BLaER1 treated with 17β-estradiol and CSF1 and Interleukin-3, amounts not matched to agents 10 nM and 100 nM (cell line): ENCODE results near the gene WNT1.

ENCODE experiments used
- H3K27ac ChIP-seq, 11 experiments: shearing (Covaris generic); formaldehyde crosslinking; 2 replicates each; pipeline ENCODE4 v1.8.1; 2022
- H3K27me3 ChIP-seq, 11 experiments: shearing (Covaris generic); formaldehyde crosslinking; 2 replicates each; pipeline ENCODE4 v1.8.1; 2022
- H3K36me3 ChIP-seq, 11 experiments: shearing (Covaris generic); formaldehyde crosslinking; 2 replicates each; pipeline ENCODE4 v1.8.1; 2022
- H3K4me1 ChIP-seq, 10 experiments: shearing (Covaris generic); formaldehyde crosslinking; 2 replicates each; pipeline ENCODE4 v1.8.1; 2022
- H3K4me2 ChIP-seq, 11 experiments: shearing (Covaris generic); formaldehyde crosslinking; 2 replicates each; pipeline ENCODE4 v1.8.1; 2022
- H3K4me3 ChIP-seq, 10 experiments: shearing (Covaris generic); formaldehyde crosslinking; 2 replicates each; pipeline ENCODE4 v1.8.1; 2022
- H3K9ac ChIP-seq, 11 experiments: shearing (Covaris generic); formaldehyde crosslinking; 2 replicates each; pipeline ENCODE4 v1.8.1; 2022
- H3K9me3 ChIP-seq, 11 experiments: shearing (Covaris generic); formaldehyde crosslinking; replicated peaks in 1 of 11; 2 replicates each; pipeline ENCODE4 v1.8.1; 2022
- H4K20me1 ChIP-seq, 11 experiments: shearing (Covaris generic); formaldehyde crosslinking; 2 replicates each; pipeline ENCODE4 v1.8.1; 2022
- Cebpa-rat ChIP-seq, 11 experiments: shearing (Covaris generic); IDR thresholded peaks; 2 replicates each; pipeline ENCODE4 v1.8.1; 2022

WNT1 gene

GRCh38 chr12:48997719-48998496, 19.8 kb downstream of the WNT1 start:
- Histone ChIP-seq H3K9me3 (no peaks in the 10 kb centered on the region), H3K27ac (peak overlapping the region in 3 of 11 experiments; percentile 3 to 54 (median 35); a peak in 5 of 22 replicates), H3K27me3 (peaks cover 70 to 85% (median 78%) of the 10 kb centered on the region in 11 experiments), H3K4me3 (peak overlapping the region; percentile 48 to 71 (median 59)), H3K9ac (peak overlapping the region; percentile 12 to 78 (median 67); a peak in 20 of 22 replicates), H3K36me3 (peaks cover 13 to 28% (median 19%) of the 10 kb centered on the region in 11 experiments), H3K4me2 (peak overlapping the region; percentile 92 to 100 (median 97)), H4K20me1 (peaks cover 0 to 49% (median 13%) of the 10 kb centered on the region in 11 experiments; a peak in 13 of 22 replicates), H3K4me1 (peaks cover 46 to 61% (median 55%) of the 10 kb centered on the region in 10 experiments)
- no peak for TF ChIP-seq Cebpa-rat (IDR thresholded peaks at IDR 0.05)

DNA sequence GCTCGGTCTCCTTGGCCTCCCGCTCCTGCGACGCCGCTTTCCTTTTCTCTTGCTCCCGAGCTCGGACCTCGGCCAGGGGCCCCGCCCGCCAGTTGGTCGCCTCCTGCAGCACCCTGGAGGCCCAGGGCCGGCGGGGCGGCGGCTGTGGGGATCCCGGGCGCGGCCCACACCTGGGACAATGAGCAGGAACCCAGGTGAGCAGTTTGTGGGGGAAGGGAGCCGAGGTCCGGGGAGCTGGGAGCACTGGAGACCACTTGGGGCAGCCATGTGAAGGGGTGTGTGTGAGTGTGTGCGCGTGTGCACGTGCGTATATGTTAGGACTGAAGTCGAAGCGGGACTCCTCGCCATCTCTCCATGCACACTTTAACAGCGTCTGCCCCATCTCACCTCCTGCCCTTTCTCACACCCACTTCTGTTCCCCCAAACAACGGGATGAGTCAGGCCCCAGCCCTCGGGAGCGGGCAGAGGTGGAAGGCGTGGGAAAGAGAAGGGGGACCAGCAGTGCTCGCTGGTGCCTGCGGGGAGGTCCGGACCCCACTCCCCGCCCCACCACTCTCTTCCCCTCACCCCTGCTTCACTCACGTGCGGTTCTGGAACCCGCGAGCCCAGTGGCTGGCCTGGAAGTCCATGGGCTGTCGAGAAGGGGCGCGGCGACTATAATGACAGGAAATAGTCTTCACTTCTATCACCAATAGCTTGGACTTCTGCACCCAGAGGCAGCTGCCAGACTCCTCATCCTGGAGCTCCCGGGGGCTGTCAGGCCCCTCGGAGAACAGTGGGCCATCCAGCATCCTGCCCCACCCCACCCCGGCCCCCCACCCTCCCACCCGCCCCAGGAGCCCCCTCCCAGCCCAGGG, 20.6 kb downstream of the WNT1 start:
- H3K9me3 ChIP-seq: no peaks in the 10 kb centered on the region
- H3K4me2 ChIP-seq: peak overlapping the region; percentile 95 to 100 (median 97)
- peaks cover 20 to 36% (median 27%) of the 10 kb centered on the region in 11 experiments for H3K36me3 ChIP-seq
- peak overlapping the region; percentile 48 to 71 (median 59) for H3K4me3 ChIP-seq
- H4K20me1 ChIP-seq: peaks cover 0 to 55% (median 13%) of the 10 kb centered on the region in 11 experiments; a peak in 13 of 22 replicates
- H3K9ac ChIP-seq: peak overlapping the region; percentile 12 to 78 (median 61); a peak in 20 of 22 replicates
- no peak for TF ChIP-seq Cebpa-rat (IDR thresholded peaks at IDR 0.05)
- peaks cover 46 to 61% (median 55%) of the 10 kb centered on the region in 10 experiments for H3K4me1 ChIP-seq
- H3K27ac ChIP-seq: peak overlapping the region in 3 of 11 experiments; percentile 3 to 54 (median 35); a peak in 5 of 22 replicates
- peaks cover 70 to 78% (median 74%) of the 10 kb centered on the region in 11 experiments for H3K27me3 ChIP-seq

DNA sequence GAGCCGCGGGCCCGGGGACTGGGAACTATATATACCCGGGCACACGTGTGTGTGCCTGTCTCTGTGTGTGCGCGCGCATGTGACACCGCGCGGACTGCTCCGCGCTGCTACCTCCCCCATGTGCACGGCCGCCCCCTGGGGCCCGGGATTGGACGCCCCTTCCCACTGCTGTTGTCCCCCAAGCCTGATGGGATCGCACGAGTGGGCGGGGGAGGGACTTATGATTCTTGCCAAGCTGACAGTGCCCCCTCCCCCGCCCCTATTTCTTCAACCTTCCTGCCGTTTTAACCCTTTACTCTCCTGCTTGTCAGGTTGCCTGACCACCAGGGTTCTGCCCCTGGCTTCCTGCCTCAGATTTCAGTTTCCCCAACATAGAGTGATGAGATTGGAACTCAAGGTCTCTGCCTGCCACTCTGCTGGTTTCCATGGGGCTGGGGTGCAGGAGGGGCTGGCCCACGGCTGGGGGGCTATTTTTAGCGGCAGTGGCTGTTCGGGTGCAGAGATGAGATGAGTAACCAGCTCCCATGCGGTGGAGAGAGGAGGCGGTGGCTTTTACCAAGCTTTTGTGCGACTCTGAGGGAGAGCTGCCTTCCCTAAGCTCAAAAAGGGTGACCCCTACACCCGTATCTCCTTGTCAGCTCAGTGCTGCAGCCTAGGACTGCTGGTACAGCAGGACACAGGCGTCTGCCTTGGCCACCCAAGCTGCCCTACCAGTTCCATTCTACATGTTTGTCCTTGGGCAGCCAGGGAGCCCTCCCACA, 21.4 kb downstream of the WNT1 start, which contains the start of gene DDN:
Gene DDN (minus strand): TSS at position 5 of the 761 bp plus-strand sequence. CDS start 88 bp downstream, outside the sequence.
- H3K9me3 ChIP-seq: no peaks in the 10 kb centered on the region
- H3K4me3 ChIP-seq: peak within 1 kb of the TSS; percentile 48 to 71 (median 60)
- peak within 1 kb of the TSS in 8 of 11 experiments; percentile 22 to 60 (median 44); a peak in 12 of 22 replicates for H3K27ac ChIP-seq
- H3K27me3 ChIP-seq: peaks cover 62 to 69% (median 66%) of the 10 kb centered on the region in 11 experiments
- TF ChIP-seq Cebpa-rat (IDR thresholded peaks at IDR 0.05): no peak
- peaks cover 29 to 44% (median 35%) of the 10 kb centered on the region in 11 experiments for H3K36me3 ChIP-seq
- H4K20me1 ChIP-seq: peaks cover 0 to 59% (median 13%) of the 10 kb centered on the region in 11 experiments; a peak in 13 of 22 replicates
- H3K4me1 ChIP-seq: peaks cover 46 to 61% (median 55%) of the 10 kb centered on the region in 10 experiments
- peak within 1 kb of the TSS; percentile 33 to 78 (median 61) for H3K9ac ChIP-seq
- H3K4me2 ChIP-seq: peak within 1 kb of the TSS; percentile 95 to 100 (median 97)

GRCh38 chr12:49000346-49000745, 22.2 kb downstream of the WNT1 start:
- peaks cover 46 to 59% (median 51%) of the 10 kb centered on the region in 10 experiments for H3K4me1 ChIP-seq
- H3K4me2 ChIP-seq: peak overlapping the region; percentile 95 to 100 (median 97)
- H3K27me3 ChIP-seq: peaks cover 57 to 62% (median 60%) of the 10 kb centered on the region in 11 experiments
- peak overlapping the region in 9 of 11 experiments; percentile 33 to 74 (median 58); a peak in 15 of 22 replicates for H3K9ac ChIP-seq
- H3K36me3 ChIP-seq: peaks cover 37 to 52% (median 43%) of the 10 kb centered on the region in 11 experiments
- TF ChIP-seq Cebpa-rat (IDR thresholded peaks at IDR 0.05): no peak
- peaks cover 0 to 59% (median 13%) of the 10 kb centered on the region in 11 experiments; a peak in 14 of 22 replicates for H4K20me1 ChIP-seq
- H3K4me3 ChIP-seq: peak overlapping the region in 6 of 10 experiments; percentile 52 to 68 (median 58); a peak in 12 of 20 replicates
- peak overlapping the region in 4 of 11 experiments; percentile 22 to 57 (median 42); a peak in 4 of 22 replicates for H3K27ac ChIP-seq
- no peaks in the 10 kb centered on the region for H3K9me3 ChIP-seq

- H4K20me1 ChIP-seq: peaks cover 0 to 23% (median 3%) of the 10 kb centered on the region in 11 experiments; a peak in 7 of 22 replicates
- TF ChIP-seq Cebpa-rat (IDR thresholded peaks at IDR 0.05): no peak
- H3K27me3 ChIP-seq: no peaks in the 10 kb centered on the region
- H3K27ac ChIP-seq: no peak overlapping the region
- H3K9ac ChIP-seq: no peak overlapping the region
- no peaks in the 10 kb centered on the region for H3K9me3 ChIP-seq
- no peak overlapping the region for H3K4me3 ChIP-seq
- no peaks in the 10 kb centered on the region for H3K4me1 ChIP-seq
- H3K4me2 ChIP-seq: no peak overlapping the region
- H3K36me3 ChIP-seq: peaks cover 55 to 84% (median 70%) of the 10 kb centered on the region in 11 experiments
Measured at GRCh38 chr12:49008943-49009342, 30.8 kb downstream of the WNT1 start.

GRCh38 chr12:49010092-49010668, 32.1 kb downstream of the WNT1 start:
- Histone ChIP-seq H4K20me1 (peaks cover 0 to 27% (median 4%) of the 10 kb centered on the region in 11 experiments; a peak in 7 of 22 replicates), H3K4me1 (peaks cover 0 to 9% (median 0%) of the 10 kb centered on the region in 10 experiments; a peak in 3 of 20 replicates), H3K4me3 (no peak overlapping the region), H3K4me2 (no peak overlapping the region), H3K9me3 (no peaks in the 10 kb centered on the region), H3K9ac (peak overlapping the region in 1 of 11 experiments; percentile 9; a peak in 2 of 22 replicates), H3K27ac (no peak overlapping the region), H3K27me3 (no peaks in the 10 kb centered on the region), H3K36me3 (peaks cover 43 to 71% (median 57%) of the 10 kb centered on the region in 11 experiments)
- no peak for TF ChIP-seq Cebpa-rat (IDR thresholded peaks at IDR 0.05)

GRCh38 chr12:49012739-49013138, 34.6 kb downstream of the WNT1 start:
- H3K4me1 ChIP-seq: peaks cover 8 to 27% (median 12%) of the 10 kb centered on the region in 10 experiments
- H3K27ac ChIP-seq: no peak overlapping the region
- no peaks in the 10 kb centered on the region for H3K27me3 ChIP-seq
- no peak for TF ChIP-seq Cebpa-rat (IDR thresholded peaks at IDR 0.05)
- peaks cover 35 to 58% (median 46%) of the 10 kb centered on the region in 11 experiments for H3K36me3 ChIP-seq
- H3K9ac ChIP-seq: no peak overlapping the region
- no peaks in the 10 kb centered on the region for H3K9me3 ChIP-seq
- no peak overlapping the region for H3K4me2 ChIP-seq
- no peak overlapping the region for H3K4me3 ChIP-seq
- peaks cover 0 to 20% (median 4%) of the 10 kb centered on the region in 11 experiments; a peak in 4 of 22 replicates for H4K20me1 ChIP-seq
